ENCODE measurements around the gene TXNDC2. TPM values are rescaled to one million over a fixed set of nuclear protein-coding genes. Genes with fewer than 3 reads are reported as not detected.
A peak's percentile ranks its signal among the peaks of the same experiment; 100 is the strongest.

TXNDC2 gene
- total and polyA plus RNA-seq, 9 of the 15 experiments (the other 6 are each of a cell fraction or from before 2014, with no cell fraction given): 1.2 to 4.9 (median 2.3) TPM

DNA sequence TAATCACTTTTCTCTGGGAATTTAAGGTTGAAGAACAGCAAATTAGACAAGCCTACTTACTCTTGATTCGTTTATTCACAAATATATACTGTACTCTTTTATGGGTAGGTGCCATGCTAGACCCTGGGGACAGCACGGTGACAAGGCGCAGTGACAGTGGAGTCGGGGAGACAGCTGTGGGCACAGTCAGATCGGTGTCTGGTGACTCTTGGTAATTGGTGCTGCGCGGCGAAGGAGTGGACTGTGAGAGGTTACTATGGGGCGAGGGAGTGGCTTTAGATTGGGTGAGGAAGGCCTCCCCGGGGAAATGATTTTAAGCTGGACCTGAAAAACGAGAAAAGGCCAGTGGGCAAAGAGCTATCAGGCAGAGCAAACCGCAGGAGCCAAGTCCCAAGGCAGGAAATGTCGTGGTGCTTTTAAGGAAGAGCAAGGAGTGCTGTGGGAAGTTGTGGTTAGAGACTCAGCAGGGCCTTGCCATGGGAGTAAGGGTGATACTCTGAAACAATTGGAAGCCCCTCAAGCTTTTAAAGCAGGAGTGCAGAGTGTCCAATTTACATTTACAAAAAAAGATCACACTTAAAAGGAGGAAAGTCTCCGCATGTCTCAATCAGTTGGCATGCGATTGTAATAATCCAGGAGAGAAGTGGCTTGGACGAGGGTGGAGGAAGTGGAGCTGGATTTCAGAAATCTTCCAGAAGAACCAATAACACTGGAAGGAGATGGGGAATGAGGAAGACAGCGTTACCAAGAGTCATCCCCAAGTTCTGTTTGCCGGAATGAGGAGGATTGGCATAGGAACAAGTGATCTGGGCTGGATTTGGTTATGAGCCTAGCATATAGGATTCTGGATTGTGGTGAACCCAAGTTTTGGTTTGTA lies 36.1 kb upstream of the TXNDC2 start (continued):
- TF ChIP-seq, protein P1, sequence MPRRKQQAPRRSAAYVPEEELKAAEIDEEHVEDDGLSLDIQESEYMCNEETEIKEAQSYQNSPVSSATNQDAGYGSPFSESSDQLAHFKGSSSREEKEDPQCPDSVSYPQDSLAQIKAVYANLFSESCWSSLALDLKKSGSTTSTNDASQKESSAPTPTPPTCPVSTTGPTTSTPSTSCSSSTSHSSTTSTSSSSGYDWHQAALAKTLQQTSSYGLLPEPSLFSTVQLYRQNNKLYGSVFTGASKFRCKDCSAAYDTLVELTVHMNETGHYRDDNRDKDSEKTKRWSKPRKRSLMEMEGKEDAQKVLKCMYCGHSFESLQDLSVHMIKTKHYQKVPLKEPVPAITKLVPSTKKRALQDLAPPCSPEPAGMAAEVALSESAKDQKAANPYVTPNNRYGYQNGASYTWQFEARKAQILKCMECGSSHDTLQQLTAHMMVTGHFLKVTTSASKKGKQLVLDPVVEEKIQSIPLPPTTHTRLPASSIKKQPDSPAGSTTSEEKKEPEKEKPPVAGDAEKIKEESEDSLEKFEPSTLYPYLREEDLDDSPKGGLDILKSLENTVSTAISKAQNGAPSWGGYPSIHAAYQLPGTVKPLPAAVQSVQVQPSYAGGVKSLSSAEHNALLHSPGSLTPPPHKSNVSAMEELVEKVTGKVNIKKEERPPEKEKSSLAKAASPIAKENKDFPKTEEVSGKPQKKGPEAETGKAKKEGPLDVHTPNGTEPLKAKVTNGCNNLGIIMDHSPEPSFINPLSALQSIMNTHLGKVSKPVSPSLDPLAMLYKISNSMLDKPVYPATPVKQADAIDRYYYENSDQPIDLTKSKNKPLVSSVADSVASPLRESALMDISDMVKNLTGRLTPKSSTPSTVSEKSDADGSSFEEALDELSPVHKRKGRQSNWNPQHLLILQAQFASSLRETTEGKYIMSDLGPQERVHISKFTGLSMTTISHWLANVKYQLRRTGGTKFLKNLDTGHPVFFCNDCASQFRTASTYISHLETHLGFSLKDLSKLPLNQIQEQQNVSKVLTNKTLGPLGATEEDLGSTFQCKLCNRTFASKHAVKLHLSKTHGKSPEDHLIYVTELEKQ (CRISPR knock-in tag; IDR thresholded peaks at IDR 0.05): no peak
- TF ChIP-seq, protein P2, sequence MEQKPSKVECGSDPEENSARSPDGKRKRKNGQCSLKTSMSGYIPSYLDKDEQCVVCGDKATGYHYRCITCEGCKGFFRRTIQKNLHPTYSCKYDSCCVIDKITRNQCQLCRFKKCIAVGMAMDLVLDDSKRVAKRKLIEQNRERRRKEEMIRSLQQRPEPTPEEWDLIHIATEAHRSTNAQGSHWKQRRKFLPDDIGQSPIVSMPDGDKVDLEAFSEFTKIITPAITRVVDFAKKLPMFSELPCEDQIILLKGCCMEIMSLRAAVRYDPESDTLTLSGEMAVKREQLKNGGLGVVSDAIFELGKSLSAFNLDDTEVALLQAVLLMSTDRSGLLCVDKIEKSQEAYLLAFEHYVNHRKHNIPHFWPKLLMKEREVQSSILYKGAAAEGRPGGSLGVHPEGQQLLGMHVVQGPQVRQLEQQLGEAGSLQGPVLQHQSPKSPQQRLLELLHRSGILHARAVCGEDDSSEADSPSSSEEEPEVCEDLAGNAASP (IDR thresholded peaks at IDR 0.05): no peak
- no peak for TF ChIP-seq ZNF184 (CRISPR knock-in tag; IDR thresholded peaks at IDR 0.05)
- TF ChIP-seq, protein P3, sequence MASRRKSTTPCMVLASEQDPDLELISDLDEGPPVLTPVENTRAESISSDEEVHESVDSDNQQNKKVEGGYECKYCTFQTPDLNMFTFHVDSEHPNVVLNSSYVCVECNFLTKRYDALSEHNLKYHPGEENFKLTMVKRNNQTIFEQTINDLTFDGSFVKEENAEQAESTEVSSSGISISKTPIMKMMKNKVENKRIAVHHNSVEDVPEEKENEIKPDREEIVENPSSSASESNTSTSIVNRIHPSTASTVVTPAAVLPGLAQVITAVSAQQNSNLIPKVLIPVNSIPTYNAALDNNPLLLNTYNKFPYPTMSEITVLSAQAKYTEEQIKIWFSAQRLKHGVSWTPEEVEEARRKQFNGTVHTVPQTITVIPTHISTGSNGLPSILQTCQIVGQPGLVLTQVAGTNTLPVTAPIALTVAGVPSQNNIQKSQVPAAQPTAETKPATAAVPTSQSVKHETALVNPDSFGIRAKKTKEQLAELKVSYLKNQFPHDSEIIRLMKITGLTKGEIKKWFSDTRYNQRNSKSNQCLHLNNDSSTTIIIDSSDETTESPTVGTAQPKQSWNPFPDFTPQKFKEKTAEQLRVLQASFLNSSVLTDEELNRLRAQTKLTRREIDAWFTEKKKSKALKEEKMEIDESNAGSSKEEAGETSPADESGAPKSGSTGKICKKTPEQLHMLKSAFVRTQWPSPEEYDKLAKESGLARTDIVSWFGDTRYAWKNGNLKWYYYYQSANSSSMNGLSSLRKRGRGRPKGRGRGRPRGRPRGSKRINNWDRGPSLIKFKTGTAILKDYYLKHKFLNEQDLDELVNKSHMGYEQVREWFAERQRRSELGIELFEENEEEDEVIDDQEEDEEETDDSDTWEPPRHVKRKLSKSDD (conservative IDR thresholded peaks at IDR 0.05; ENCODE audit: low read length): no peak
- no peak; the same call in 1 of the 2 replicates for TF ChIP-seq MEF2D (tag; conservative IDR thresholded peaks at IDR 0.05; ENCODE audit: low read depth)
- TF ChIP-seq EZH2 (IDR thresholded peaks at IDR 0.05; ENCODE audit: borderline replicate concordance, low read depth, low read length): no peak
- TF ChIP-seq ZNF695 (CRISPR knock-in tag; IDR thresholded peaks at IDR 0.05): no peak
- TF ChIP-seq, protein P4, sequence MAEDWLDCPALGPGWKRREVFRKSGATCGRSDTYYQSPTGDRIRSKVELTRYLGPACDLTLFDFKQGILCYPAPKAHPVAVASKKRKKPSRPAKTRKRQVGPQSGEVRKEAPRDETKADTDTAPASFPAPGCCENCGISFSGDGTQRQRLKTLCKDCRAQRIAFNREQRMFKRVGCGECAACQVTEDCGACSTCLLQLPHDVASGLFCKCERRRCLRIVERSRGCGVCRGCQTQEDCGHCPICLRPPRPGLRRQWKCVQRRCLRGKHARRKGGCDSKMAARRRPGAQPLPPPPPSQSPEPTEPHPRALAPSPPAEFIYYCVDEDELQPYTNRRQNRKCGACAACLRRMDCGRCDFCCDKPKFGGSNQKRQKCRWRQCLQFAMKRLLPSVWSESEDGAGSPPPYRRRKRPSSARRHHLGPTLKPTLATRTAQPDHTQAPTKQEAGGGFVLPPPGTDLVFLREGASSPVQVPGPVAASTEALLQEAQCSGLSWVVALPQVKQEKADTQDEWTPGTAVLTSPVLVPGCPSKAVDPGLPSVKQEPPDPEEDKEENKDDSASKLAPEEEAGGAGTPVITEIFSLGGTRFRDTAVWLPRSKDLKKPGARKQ (CRISPR knock-in tag; IDR thresholded peaks at IDR 0.05): no peak
- peak; percentile 10; the same call in 1 of the 2 replicates for TF ChIP-seq HSF4 (CRISPR knock-in tag; IDR thresholded peaks at IDR 0.05; ENCODE audit: borderline replicate concordance)
- TF ChIP-seq XRCC3 (IDR thresholded peaks at IDR 0.05): no peak
- TF ChIP-seq NR2F6 (CRISPR knock-in tag; IDR thresholded peaks at IDR 0.05): no peak
- TF ChIP-seq, protein P5, sequence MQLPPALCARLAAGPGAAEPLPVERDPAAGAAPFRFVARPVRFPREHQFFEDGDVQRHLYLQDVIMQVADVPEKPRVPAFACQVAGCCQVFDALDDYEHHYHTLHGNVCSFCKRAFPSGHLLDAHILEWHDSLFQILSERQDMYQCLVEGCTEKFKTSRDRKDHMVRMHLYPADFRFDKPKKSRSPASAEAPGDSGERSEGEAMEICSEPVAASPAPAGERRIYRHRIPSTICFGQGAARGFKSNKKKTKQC (CRISPR knock-in tag; IDR thresholded peaks at IDR 0.05): no peak
- peak; percentile 70 for TF ChIP-seq CXXC5 (CRISPR knock-in tag; IDR thresholded peaks at IDR 0.05)
- TF ChIP-seq GATAD2B (IDR thresholded peaks at IDR 0.05; ENCODE audit: borderline replicate concordance): 0 out of 2 replicates have a peak, but pooled peaks have one; percentile 34
- peak; percentile 34; the same call in 1 of the 2 replicates for TF ChIP-seq MTA2 (IDR thresholded peaks at IDR 0.05; ENCODE audit: low read depth)
- no peak for TF ChIP-seq SP1 (CRISPR knock-in tag; IDR thresholded peaks at IDR 0.05)
- peak; percentile 72 for TF ChIP-seq DMBX1 (CRISPR knock-in tag; IDR thresholded peaks at IDR 0.05; ENCODE audit: borderline replicate concordance)
- TF ChIP-seq NBN (IDR thresholded peaks at IDR 0.05; ENCODE audit: low read depth): 0 out of 2 replicates have a peak, but pooled peaks have one; percentile 18

All from K562 (cell line).